ENCODE measurements around the gene CEBPB.

Gene CEBPB

DNA sequence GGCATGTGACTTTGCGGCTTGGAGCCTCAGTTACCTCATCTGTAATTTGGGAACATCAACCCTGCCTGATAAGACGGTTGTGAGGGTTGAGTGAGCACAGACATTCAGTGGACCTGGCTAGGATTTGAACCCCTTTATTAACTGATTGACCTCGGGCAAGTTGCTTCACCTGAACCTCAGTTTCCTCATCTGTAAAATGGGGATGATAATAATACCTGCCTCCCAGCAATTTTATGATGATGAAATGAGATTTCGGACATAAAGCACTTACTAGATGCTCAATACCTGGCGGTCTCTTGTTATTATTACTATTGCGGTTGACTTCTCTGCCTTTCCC lies 51.5 kb downstream of the CEBPB start:
- TF ChIP-seq, protein P1, sequence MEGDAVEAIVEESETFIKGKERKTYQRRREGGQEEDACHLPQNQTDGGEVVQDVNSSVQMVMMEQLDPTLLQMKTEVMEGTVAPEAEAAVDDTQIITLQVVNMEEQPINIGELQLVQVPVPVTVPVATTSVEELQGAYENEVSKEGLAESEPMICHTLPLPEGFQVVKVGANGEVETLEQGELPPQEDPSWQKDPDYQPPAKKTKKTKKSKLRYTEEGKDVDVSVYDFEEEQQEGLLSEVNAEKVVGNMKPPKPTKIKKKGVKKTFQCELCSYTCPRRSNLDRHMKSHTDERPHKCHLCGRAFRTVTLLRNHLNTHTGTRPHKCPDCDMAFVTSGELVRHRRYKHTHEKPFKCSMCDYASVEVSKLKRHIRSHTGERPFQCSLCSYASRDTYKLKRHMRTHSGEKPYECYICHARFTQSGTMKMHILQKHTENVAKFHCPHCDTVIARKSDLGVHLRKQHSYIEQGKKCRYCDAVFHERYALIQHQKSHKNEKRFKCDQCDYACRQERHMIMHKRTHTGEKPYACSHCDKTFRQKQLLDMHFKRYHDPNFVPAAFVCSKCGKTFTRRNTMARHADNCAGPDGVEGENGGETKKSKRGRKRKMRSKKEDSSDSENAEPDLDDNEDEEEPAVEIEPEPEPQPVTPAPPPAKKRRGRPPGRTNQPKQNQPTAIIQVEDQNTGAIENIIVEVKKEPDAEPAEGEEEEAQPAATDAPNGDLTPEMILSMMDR (IDR thresholded peaks at IDR 0.05; ENCODE audit: borderline replicate concordance, insufficient read depth, low read depth, low read length) = no peak
- H3K4me3 ChIP-seq (ENCODE audit: low read depth, low read length) = no peak overlapping the region
